ENCODE measurements around the gene RAB23.

The RAB23 gene

GRCh38 chr6:57141451-57142177, 80.5 kb downstream of the RAB23 start:
- no peaks in the 10 kb centered on the region for H3K4me1 ChIP-seq (ENCODE audit: insufficient read depth, low read length, severe bottlenecking)
- H3K4me2 ChIP-seq (ENCODE audit: low read length), result no peak overlapping the region
- no peaks in the 10 kb centered on the region for H3K9me2 ChIP-seq (ENCODE audit: low read depth, low read length)
- no peak overlapping the region for H3K4me3 ChIP-seq (ENCODE audit: low read depth, low read length, poor library complexity, severe bottlenecking)
- H3K9me3 ChIP-seq (ENCODE audit: low read length), result no peaks in the 10 kb centered on the region
- H3K36me3 ChIP-seq (ENCODE audit: insufficient read depth, low read length), result peaks cover 60% of the 10 kb centered on the region
- no peak for TF ChIP-seq CTCF (IDR thresholded peaks at IDR 0.05; ENCODE audit: low read length)
- TF ChIP-seq EZH2 (IDR thresholded peaks at IDR 0.05; ENCODE audit: borderline replicate concordance, low read length), result no peak
- H3K9ac ChIP-seq (ENCODE audit: low read length), result no peak overlapping the region
- no peaks in the 10 kb centered on the region for H4K20me1 ChIP-seq (ENCODE audit: insufficient read depth, low read length)
- no peak overlapping the region for H3K27ac ChIP-seq (ENCODE audit: low read depth, low read length, poor library complexity, severe bottlenecking)
- H3F3A ChIP-seq (ENCODE audit: insufficient read depth, low read length), result no peaks in the 10 kb centered on the region
- H2AFZ ChIP-seq (ENCODE audit: low read length), result no peak overlapping the region
- no peaks in the 10 kb centered on the region for H3K27me3 ChIP-seq (ENCODE audit: insufficient read depth, low read length)
- no peaks in the 10 kb centered on the region for H3K79me2 ChIP-seq (ENCODE audit: insufficient read depth, low read length)

- no peak overlapping the region for H3K4me3 ChIP-seq (ENCODE audit: low read depth, low read length, poor library complexity, severe bottlenecking)
- no peaks in the 10 kb centered on the region for H3K9me3 ChIP-seq (ENCODE audit: low read length)
- H3K79me2 ChIP-seq (ENCODE audit: insufficient read depth, low read length), result no peaks in the 10 kb centered on the region
- no peaks in the 10 kb centered on the region for H3K27me3 ChIP-seq (ENCODE audit: insufficient read depth, low read length)
- peaks cover 70% of the 10 kb centered on the region for H3K36me3 ChIP-seq (ENCODE audit: insufficient read depth, low read length)
- H3F3A ChIP-seq (ENCODE audit: insufficient read depth, low read length), result no peaks in the 10 kb centered on the region
- no peak overlapping the region for H3K4me2 ChIP-seq (ENCODE audit: low read length)
- no peak overlapping the region for H3K27ac ChIP-seq (ENCODE audit: low read depth, low read length, poor library complexity, severe bottlenecking)
- no peak overlapping the region for H3K9ac ChIP-seq (ENCODE audit: low read length)
- H3K4me1 ChIP-seq (ENCODE audit: insufficient read depth, low read length, severe bottlenecking), result no peaks in the 10 kb centered on the region
- TF ChIP-seq CTCF (IDR thresholded peaks at IDR 0.05; ENCODE audit: low read length), result no peak
- TF ChIP-seq EZH2 (IDR thresholded peaks at IDR 0.05; ENCODE audit: borderline replicate concordance, low read length), result no peak
- H3K9me2 ChIP-seq (ENCODE audit: low read depth, low read length), result no peaks in the 10 kb centered on the region
- H4K20me1 ChIP-seq (ENCODE audit: insufficient read depth, low read length), result no peaks in the 10 kb centered on the region
- no peak overlapping the region for H2AFZ ChIP-seq (ENCODE audit: low read length)
Observed at GRCh38 chr6:57138026-57138425, 84.1 kb downstream of the RAB23 start.

GRCh38 chr6:57137350-57137749, 84.8 kb downstream of the RAB23 start:
- H3K9me3 ChIP-seq (ENCODE audit: low read length), result no peaks in the 10 kb centered on the region
- H3K4me2 ChIP-seq (ENCODE audit: low read length), result no peak overlapping the region
- H3K27ac ChIP-seq (ENCODE audit: low read depth, low read length, poor library complexity, severe bottlenecking), result no peak overlapping the region
- H3F3A ChIP-seq (ENCODE audit: insufficient read depth, low read length), result no peaks in the 10 kb centered on the region
- no peak overlapping the region for H3K9ac ChIP-seq (ENCODE audit: low read length)
- no peaks in the 10 kb centered on the region for H3K79me2 ChIP-seq (ENCODE audit: insufficient read depth, low read length)
- no peaks in the 10 kb centered on the region for H3K4me1 ChIP-seq (ENCODE audit: insufficient read depth, low read length, severe bottlenecking)
- no peaks in the 10 kb centered on the region for H3K27me3 ChIP-seq (ENCODE audit: insufficient read depth, low read length)
- TF ChIP-seq CTCF (IDR thresholded peaks at IDR 0.05; ENCODE audit: low read length) (no peak), EZH2 (IDR thresholded peaks at IDR 0.05; ENCODE audit: borderline replicate concordance, low read length) (no peak)
- H3K9me2 ChIP-seq (ENCODE audit: low read depth, low read length), result no peaks in the 10 kb centered on the region
- H4K20me1 ChIP-seq (ENCODE audit: insufficient read depth, low read length), result no peaks in the 10 kb centered on the region
- H3K4me3 ChIP-seq (ENCODE audit: low read depth, low read length, poor library complexity, severe bottlenecking), result no peak overlapping the region
- H3K36me3 ChIP-seq (ENCODE audit: insufficient read depth, low read length), result peaks cover 66% of the 10 kb centered on the region
- no peak overlapping the region for H2AFZ ChIP-seq (ENCODE audit: low read length)

Data from OCI-LY1 (cell line).